Subcutaneous abdominal adipose tissue (tissue), 5 donors: ENCODE data around the gene COX4I1.
"Not testable (repeated sequence)": the region's sequence is repeated elsewhere in the genome, so short reads cannot be mapped to it uniquely, and the experiment has no call there.

ENCODE experiments used
- H3K27ac ChIP-seq: one replicate; pipeline ENCODE4 v1.7.0; 2013; ENCODE audit warnings: low read depth, mild to moderate bottlenecking, inconsistent platforms, low read length, moderate library complexity
- H3K27me3 ChIP-seq, 5 donors: one replicate each; pipeline ENCODE4 v1.7.0; 2013; ENCODE audit warnings: low read length in 5 of 5, inconsistent platforms in 1 of 5; ENCODE audit not compliant: control insufficient read depth in 5 of 5, insufficient read depth in 4 of 5
- H3K36me3 ChIP-seq, 5 donors: one replicate each; pipeline ENCODE4 v1.7.0; 2013; ENCODE audit warnings: low read length in 5 of 5; ENCODE audit not compliant: control insufficient read depth in 5 of 5, insufficient read depth in 5 of 5
- H3K4me1 ChIP-seq, 5 donors: one replicate each; pipeline ENCODE4 v1.7.0; 2013; ENCODE audit warnings: low read length in 5 of 5, mild to moderate bottlenecking in 3 of 5, moderate library complexity in 1 of 5; ENCODE audit not compliant: control insufficient read depth in 5 of 5, insufficient read depth in 5 of 5
- H3K4me3 ChIP-seq, 5 donors: one replicate each; pipeline ENCODE4 v1.7.0; 2013; ENCODE audit warnings: low read length in 5 of 5, low read depth in 1 of 5
- H3K9ac ChIP-seq, 5 donors: one replicate each; pipeline ENCODE4 v1.7.0; 2013; ENCODE audit warnings: low read length in 5 of 5, mild to moderate bottlenecking in 4 of 5, moderate library complexity in 3 of 5
- H3K9me3 ChIP-seq, 5 donors: one replicate each; pipeline ENCODE4 v1.7.0; 2013; ENCODE audit warnings: low read length in 5 of 5; ENCODE audit not compliant: control insufficient read depth in 5 of 5
- donor health status: healthy.
- donor health status: healthy.
- donor health status: healthy.
- donor health status: healthy.
- donor health status: healthy.

Gene COX4I1

GRCh38 chr16:85808926-85809325 lies 9.4 kb downstream of the COX4I1 start:
- Histone ChIP-seq H3K9me3 (no peaks in the 10 kb centered on the region), H3K4me3 (no peak overlapping the region), H3K27ac (no peak overlapping the region), H3K27me3 (peaks cover 12 to 26% (median 14%) of the 10 kb centered on the region in 5 donors), H3K36me3 (peaks cover 2 to 32% (median 28%) of the 10 kb centered on the region in 5 donors), H3K9ac (no peak overlapping the region), H3K4me1 (peaks cover 0 to 8% (median 4%) of the 10 kb centered on the region in 5 donors)

GRCh38 chr16:85809645-85810044 lies 10.2 kb downstream of the COX4I1 start:
- Histone ChIP-seq H3K4me3 (no peak overlapping the region), H3K36me3 (peaks cover 2 to 27% (median 25%) of the 10 kb centered on the region in 5 donors), H3K4me1 (peaks cover 0 to 8% (median 4%) of the 10 kb centered on the region in 5 donors), H3K9me3 (no peaks in the 10 kb centered on the region), H3K9ac (no peak overlapping the region), H3K27me3 (peaks cover 12 to 26% (median 14%) of the 10 kb centered on the region in 5 donors), H3K27ac (no peak overlapping the region)

- no peak overlapping the region for H3K9ac ChIP-seq
- H3K4me3 ChIP-seq = no peak overlapping the region
- H3K27me3 ChIP-seq = peaks cover 12 to 26% (median 14%) of the 10 kb centered on the region in 5 donors
- no peaks in the 10 kb centered on the region for H3K9me3 ChIP-seq
- no peak overlapping the region for H3K27ac ChIP-seq
- peaks cover 2 to 21% (median 19%) of the 10 kb centered on the region in 5 donors for H3K36me3 ChIP-seq
- H3K4me1 ChIP-seq = peaks cover 0 to 8% (median 4%) of the 10 kb centered on the region in 5 donors
These were observed 10.7 kb downstream of the COX4I1 start for GRCh38 chr16:85810097-85810741.

GRCh38 chr16:85810742-85811115 lies 11.2 kb downstream of the COX4I1 start:
- Histone ChIP-seq H3K4me3 (no peak overlapping the region), H3K9me3 (no peaks in the 10 kb centered on the region)

GRCh38 chr16:85812031-85812807 lies 12.7 kb downstream of the COX4I1 start:
- Histone ChIP-seq H3K9ac (no peak overlapping the region), H3K4me3 (no peak overlapping the region), H3K36me3 (peaks cover 0 to 1% (median 0%) of the 10 kb centered on the region in 5 donors), H3K9me3 (no peaks in the 10 kb centered on the region), H3K27ac (no peak overlapping the region), H3K4me1 (peaks cover 0 to 8% (median 4%) of the 10 kb centered on the region in 5 donors), H3K27me3 (peaks cover 12 to 26% (median 14%) of the 10 kb centered on the region in 5 donors)

More at GRCh38 chr16:85810742-85811115, 11.2 kb downstream of the COX4I1 start:
- Histone ChIP-seq H3K4me1 (peaks cover 0 to 8% (median 4%) of the 10 kb centered on the region in 5 donors), H3K9ac (no peak overlapping the region), H3K27me3 (peaks cover 12 to 26% (median 14%) of the 10 kb centered on the region in 5 donors), H3K36me3 (peaks cover 2 to 16% (median 14%) of the 10 kb centered on the region in 5 donors), H3K27ac (no peak overlapping the region)

GRCh38 chr16:85812811-85813700 lies 13.6 kb downstream of the COX4I1 start:
- peaks cover 0 to 8% (median 4%) of the 10 kb centered on the region in 5 donors for H3K4me1 ChIP-seq
- no peak overlapping the region for H3K4me3 ChIP-seq
- no peaks in the 10 kb centered on the region for H3K9me3 ChIP-seq
- no peaks in the 10 kb centered on the region for H3K36me3 ChIP-seq
- H3K27me3 ChIP-seq = peaks cover 12 to 26% (median 14%) of the 10 kb centered on the region in 5 donors
- H3K9ac ChIP-seq = no peak overlapping the region
- no peak overlapping the region for H3K27ac ChIP-seq

GRCh38 chr16:85816159-85816558 lies 16.7 kb downstream of the COX4I1 start:
- H3K27me3 ChIP-seq = peaks cover 12 to 17% (median 14%) of the 10 kb centered on the region in 5 donors

GRCh38 chr16:85817195-85817594 lies 17.7 kb downstream of the COX4I1 start:
- not testable (repeated sequence) for H3K27me3 ChIP-seq, H3K36me3 ChIP-seq, H3K27ac ChIP-seq, H3K9me3 ChIP-seq, H3K9ac ChIP-seq, H3K4me3 ChIP-seq
- peaks cover 2 to 20% (median 14%) of the 10 kb centered on the region in 5 donors for H3K4me1 ChIP-seq

More at GRCh38 chr16:85816159-85816558, 16.7 kb downstream of the COX4I1 start:
- Histone ChIP-seq H3K9ac (no peak overlapping the region), H3K4me1 (peaks cover 2 to 19% (median 14%) of the 10 kb centered on the region in 5 donors), H3K9me3 (no peaks in the 10 kb centered on the region), H3K36me3 (no peaks in the 10 kb centered on the region), H3K27ac (no peak overlapping the region), H3K4me3 (no peak overlapping the region)

- Histone ChIP-seq H3K36me3 (no peaks in the 10 kb centered on the region), H3K27me3 (no peaks in the 10 kb centered on the region), H3K27ac (no peak overlapping the region), H3K4me1 (peaks cover 2 to 22% (median 14%) of the 10 kb centered on the region in 5 donors), H3K9me3 (no peaks in the 10 kb centered on the region), H3K9ac (no peak overlapping the region), H3K4me3 (no peak overlapping the region)
These were observed 19.8 kb downstream of the COX4I1 start for GRCh38 chr16:85819245-85819644.
